ENCODE measurements around the gene CEACAM18. TPM values are rescaled to one million over a fixed set of nuclear protein-coding genes. Genes with fewer than 3 reads are reported as not detected.
"Not testable (repeated sequence)": the region's sequence is repeated elsewhere in the genome, so short reads cannot be mapped to it uniquely, and the experiment has no call there.

The CEACAM18 gene
- polyA plus RNA-seq, 4 donors: 0.10 to 5.8 (median 1.9) TPM

DNA sequence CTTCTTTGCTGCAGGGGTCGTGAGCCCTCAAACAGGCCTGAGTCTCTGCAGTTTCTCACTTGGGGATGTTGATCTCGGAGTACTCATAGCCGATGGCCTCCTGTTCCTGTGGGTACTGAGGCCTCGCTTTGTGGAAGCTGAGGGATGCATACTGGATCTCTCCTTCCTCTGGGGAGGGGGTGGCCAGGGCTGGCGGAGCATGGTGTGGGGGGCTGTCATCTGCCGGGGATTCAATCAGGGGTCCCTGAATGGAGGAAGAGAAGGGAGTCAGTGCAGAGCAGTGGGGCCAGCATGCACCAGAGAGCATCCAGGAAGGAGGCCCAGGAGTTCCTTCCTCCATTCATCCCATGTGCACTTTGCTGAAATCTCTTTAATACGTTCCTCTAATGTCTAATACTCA is 13.2 kb downstream of the CEACAM18 start:
- H3K4me3 ChIP-seq (ENCODE audit: low read depth in 1 of 3, low read length in 3 of 3): no peak overlapping the region

DNA sequence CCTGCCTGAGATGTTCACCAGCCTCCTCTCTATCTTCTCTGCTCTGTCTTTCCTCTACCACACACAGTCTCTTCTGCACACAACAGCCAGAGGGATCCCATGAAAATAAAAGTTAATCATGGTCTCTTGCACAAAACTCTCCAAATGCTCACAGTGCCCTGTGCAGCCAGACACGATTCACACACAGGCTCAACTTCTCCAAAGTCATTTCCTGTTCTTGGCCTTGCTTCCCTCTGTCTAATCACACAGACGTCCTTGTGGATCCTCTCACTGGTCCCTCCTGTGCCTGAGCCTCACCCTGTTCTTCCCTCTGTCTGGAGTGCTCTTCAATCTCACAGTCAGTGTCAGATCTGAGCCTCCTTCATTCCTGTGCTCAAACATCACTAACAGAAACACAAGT is 15.4 kb downstream of the CEACAM18 start:
- 21 to 45% (median 30%) methylated on average over 2 of the region's 2 CpGs for WGBS, 3 donors
- DNase-seq (no peak), FAIRE-seq (no peak)
- no peaks in the 10 kb centered on the region for H3K4me1 ChIP-seq (ENCODE audit: control insufficient read depth in 3 of 3, insufficient read depth in 2 of 3, low read depth in 1 of 3, low read length in 2 of 3)
- peaks cover 0 to 3% (median 0%) of the 10 kb centered on the region in 3 donors for H3K27me3 ChIP-seq (ENCODE audit: control insufficient read depth in 3 of 3, insufficient read depth in 3 of 3, low read length in 3 of 3)
- no peak overlapping the region for H3K4me3 ChIP-seq (ENCODE audit: low read depth in 1 of 3, low read length in 3 of 3)
- no peak overlapping the region for H3K27ac ChIP-seq (ENCODE audit: low read depth in 1 of 3, low read length in 2 of 3)
- no peaks in the 10 kb centered on the region for H3K9me3 ChIP-seq (ENCODE audit: control insufficient read depth in 2 of 2, insufficient read depth in 1 of 2, low read depth in 1 of 2, low read length in 1 of 2)
- peaks cover 0 to 17% (median 6%) of the 10 kb centered on the region in 3 donors for H3K36me3 ChIP-seq (ENCODE audit: control insufficient read depth in 3 of 3, insufficient read depth in 2 of 3, low read depth in 1 of 3, low read length in 3 of 3)

More for the DNA sequence above, 13.2 kb downstream of the CEACAM18 start:
- H3K27ac ChIP-seq (ENCODE audit: low read depth in 1 of 3, low read length in 2 of 3): no peak overlapping the region
- peaks cover 0 to 2% (median 0%) of the 10 kb centered on the region in 3 donors for H3K27me3 ChIP-seq (ENCODE audit: control insufficient read depth in 3 of 3, insufficient read depth in 3 of 3, low read length in 3 of 3)
- no peaks in the 10 kb centered on the region for H3K4me1 ChIP-seq (ENCODE audit: control insufficient read depth in 3 of 3, insufficient read depth in 2 of 3, low read depth in 1 of 3, low read length in 2 of 3)
- peaks cover 0 to 20% (median 9%) of the 10 kb centered on the region in 3 donors for H3K36me3 ChIP-seq (ENCODE audit: control insufficient read depth in 3 of 3, insufficient read depth in 2 of 3, low read depth in 1 of 3, low read length in 3 of 3)
- DNase-seq (no peak), FAIRE-seq (no peak)
- WGBS, 3 donors: 82 to 92% (median 83%) methylated on average over 7 of the region's 7 CpGs
- H3K9me3 ChIP-seq (ENCODE audit: control insufficient read depth in 2 of 2, insufficient read depth in 1 of 2, low read depth in 1 of 2, low read length in 1 of 2): no peaks in the 10 kb centered on the region

DNA sequence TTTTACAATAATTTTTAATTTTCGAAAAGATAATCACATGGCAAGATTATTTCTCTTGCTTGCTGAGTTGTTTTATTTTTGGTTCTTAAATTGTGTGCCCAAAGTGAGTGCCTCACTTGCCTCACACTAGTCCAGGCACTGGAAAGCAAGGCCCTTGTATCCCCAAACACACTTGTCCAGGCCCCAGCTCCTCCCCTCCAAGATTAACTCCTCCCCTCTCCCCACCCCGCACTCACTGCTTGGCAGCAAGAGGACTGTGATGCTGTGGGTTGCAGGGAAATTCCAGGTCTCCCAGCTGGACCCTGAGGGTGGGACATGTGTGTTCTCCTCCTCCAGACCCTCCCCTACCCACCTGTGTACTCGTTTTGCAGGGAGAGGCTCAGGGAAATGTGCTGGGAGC is 19.3 kb downstream of the CEACAM18 start:
- peaks cover 0 to 3% (median 0%) of the 10 kb centered on the region in 3 donors for H3K27me3 ChIP-seq (ENCODE audit: control insufficient read depth in 3 of 3, insufficient read depth in 3 of 3, low read length in 3 of 3)
- no peak for DNase-seq
- no peaks in the 10 kb centered on the region for H3K4me1 ChIP-seq (ENCODE audit: control insufficient read depth in 3 of 3, insufficient read depth in 2 of 3, low read depth in 1 of 3, low read length in 2 of 3)
- no peak overlapping the region for H3K4me3 ChIP-seq (ENCODE audit: low read depth in 1 of 3, low read length in 3 of 3)
- no peak overlapping the region for H3K27ac ChIP-seq (ENCODE audit: low read depth in 1 of 3, low read length in 2 of 3)
- H3K36me3 ChIP-seq (ENCODE audit: control insufficient read depth in 3 of 3, insufficient read depth in 2 of 3, low read depth in 1 of 3, low read length in 3 of 3): no peaks in the 10 kb centered on the region
- no peak for FAIRE-seq
- no peaks in the 10 kb centered on the region for H3K9me3 ChIP-seq (ENCODE audit: control insufficient read depth in 2 of 2, insufficient read depth in 1 of 2, low read depth in 1 of 2, low read length in 1 of 2)
- 37 to 39% (median 39%) methylated on average over 3 of the region's 3 CpGs for WGBS, 3 donors

DNA sequence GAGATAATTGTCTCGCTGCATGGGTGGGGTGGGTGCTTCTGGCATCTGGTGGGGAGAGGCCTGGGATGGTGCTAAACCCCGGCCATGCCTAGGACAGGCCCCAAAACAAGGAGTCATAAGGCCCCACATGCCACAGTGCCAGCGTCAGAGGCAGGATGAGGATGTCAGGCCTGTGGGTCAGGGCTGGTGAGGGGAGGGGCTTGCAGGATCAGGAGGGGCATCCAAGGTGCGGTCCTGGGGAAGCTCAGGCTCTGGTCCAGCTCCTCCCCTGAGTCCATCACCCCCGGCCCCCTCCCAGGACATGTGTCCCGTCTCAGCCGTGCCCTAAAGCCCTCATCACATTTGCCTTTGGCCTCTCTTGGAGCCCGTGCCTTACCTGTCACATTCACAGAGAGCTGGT is 22.6 kb downstream of the CEACAM18 start:
- DNase-seq; H3K9me3 ChIP-seq (ENCODE audit: control insufficient read depth in 2 of 2, insufficient read depth in 1 of 2, low read depth in 1 of 2, low read length in 1 of 2); H3K36me3 ChIP-seq (ENCODE audit: control insufficient read depth in 3 of 3, insufficient read depth in 2 of 3, low read depth in 1 of 3, low read length in 3 of 3); H3K27ac ChIP-seq (ENCODE audit: low read depth in 1 of 3, low read length in 2 of 3); FAIRE-seq; H3K27me3 ChIP-seq (ENCODE audit: control insufficient read depth in 3 of 3, insufficient read depth in 3 of 3, low read length in 3 of 3); H3K4me3 ChIP-seq (ENCODE audit: low read depth in 1 of 3, low read length in 3 of 3); H3K4me1 ChIP-seq (ENCODE audit: control insufficient read depth in 3 of 3, insufficient read depth in 2 of 3, low read depth in 1 of 3, low read length in 2 of 3): not testable (repeated sequence)
- 42 to 49% (median 43%) methylated on average over 5 to 8 of the region's 8 CpGs for WGBS, 3 donors

DNA sequence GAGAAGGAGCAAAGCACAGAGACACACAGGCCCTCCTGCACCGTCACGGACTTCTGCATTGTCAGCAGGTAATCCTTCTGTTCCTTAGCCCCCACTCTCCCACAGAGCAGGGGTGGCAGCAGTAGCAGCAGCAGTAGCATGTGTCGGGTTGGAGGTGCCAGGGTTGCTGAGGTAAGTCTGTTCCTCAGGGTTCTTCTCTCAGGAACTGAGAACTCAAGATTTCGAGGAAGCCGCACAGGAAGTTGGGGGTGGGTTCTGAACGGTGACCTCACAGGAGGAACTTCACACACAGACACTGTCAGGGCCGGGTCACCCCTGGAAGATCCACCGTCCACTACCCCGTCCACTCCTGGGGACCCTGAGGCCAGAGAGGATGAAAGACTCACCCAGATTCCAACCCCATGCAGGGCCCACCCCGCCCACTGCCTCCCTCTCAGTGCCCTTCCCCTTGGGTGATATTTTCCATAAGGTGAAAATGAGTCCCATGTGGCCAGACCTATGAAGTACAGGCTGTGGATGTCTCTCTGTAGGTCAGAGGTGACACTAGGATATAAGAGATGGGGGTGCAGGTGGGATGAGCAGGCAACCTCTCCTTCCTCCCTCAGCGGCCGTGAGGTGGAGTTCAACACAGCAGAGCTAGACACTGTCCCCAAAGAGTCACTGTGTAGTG is 23.4 kb downstream of the CEACAM18 start, which contains the start of gene SIGLEC12:
TSS of gene SIGLEC12 (minus strand) at position 207 of the 670 bp plus-strand sequence. CDS start at position 140, 67 bp downstream.
- no peak for FAIRE-seq

DNA sequence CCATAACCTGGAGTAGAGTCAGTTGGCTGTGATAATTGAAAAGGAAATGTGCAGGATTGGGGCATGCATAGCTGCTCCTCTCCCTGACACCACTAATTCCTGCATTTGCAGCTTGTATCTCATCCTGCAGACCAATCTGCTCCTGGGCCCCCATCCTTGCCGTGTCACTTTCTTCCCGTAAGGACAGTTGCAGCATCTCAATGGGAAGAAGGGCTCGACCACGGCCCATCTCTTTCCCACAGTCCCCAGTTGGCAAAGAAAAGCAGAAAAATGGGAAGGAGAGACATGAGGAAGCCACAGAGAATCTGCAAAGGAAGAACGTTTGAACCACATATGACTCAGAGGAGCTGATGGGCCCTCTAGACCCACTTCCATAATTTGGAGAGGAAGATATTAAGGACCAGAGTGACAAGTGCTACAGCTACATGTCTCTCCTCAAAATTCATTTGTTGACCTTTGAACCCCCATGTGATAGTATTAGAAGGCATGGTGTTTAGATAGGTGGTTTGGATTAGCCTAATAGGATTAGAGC is 25.0 kb downstream of the CEACAM18 start:
- WGBS, 3 donors: 73 to 81% (median 75%) methylated on average over 5 of the region's 5 CpGs
- no peak for FAIRE-seq
- Histone ChIP-seq H3K27me3 (ENCODE audit: control insufficient read depth in 3 of 3, insufficient read depth in 3 of 3, low read length in 3 of 3) (no peaks in the 10 kb centered on the region), H3K27ac (ENCODE audit: low read depth in 1 of 3, low read length in 2 of 3) (no peak overlapping the region), H3K9me3 (ENCODE audit: control insufficient read depth in 2 of 2, insufficient read depth in 1 of 2, low read depth in 1 of 2, low read length in 1 of 2) (no peaks in the 10 kb centered on the region), H3K36me3 (ENCODE audit: control insufficient read depth in 3 of 3, insufficient read depth in 2 of 3, low read depth in 1 of 3, low read length in 3 of 3) (no peaks in the 10 kb centered on the region), H3K4me1 (ENCODE audit: control insufficient read depth in 3 of 3, insufficient read depth in 2 of 3, low read depth in 1 of 3, low read length in 2 of 3) (peaks cover 0 to 14% (median 2%) of the 10 kb centered on the region in 3 donors), H3K4me3 (ENCODE audit: low read depth in 1 of 3, low read length in 3 of 3) (no peak overlapping the region)
- DNase-seq: no peak

More for the DNA sequence above, 23.4 kb downstream of the CEACAM18 start, which contains the start of gene SIGLEC12:
- Histone ChIP-seq H3K4me1 (ENCODE audit: control insufficient read depth in 3 of 3, insufficient read depth in 2 of 3, low read depth in 1 of 3, low read length in 2 of 3) (peaks cover 0 to 3% (median 0%) of the 10 kb centered on the region in 3 donors), H3K27ac (ENCODE audit: low read depth in 1 of 3, low read length in 2 of 3) (peak within 1 kb of the TSS in 1 of 3 donors; percentile 44), H3K27me3 (ENCODE audit: control insufficient read depth in 3 of 3, insufficient read depth in 3 of 3, low read length in 3 of 3) (peaks cover 0 to under 1% (median 0%) of the 10 kb centered on the region in 3 donors), H3K9me3 (ENCODE audit: control insufficient read depth in 2 of 2, insufficient read depth in 1 of 2, low read depth in 1 of 2, low read length in 1 of 2) (no peaks in the 10 kb centered on the region), H3K4me3 (ENCODE audit: low read depth in 1 of 3, low read length in 3 of 3) (no peak within 1 kb of the TSS), H3K36me3 (ENCODE audit: control insufficient read depth in 3 of 3, insufficient read depth in 2 of 3, low read depth in 1 of 3, low read length in 3 of 3) (no peaks in the 10 kb centered on the region)
- DNase-seq: no peak
- WGBS, 3 donors: 56 to 90% (median 60%) methylated on average over 10 to 12 of the region's 12 CpGs

DNA sequence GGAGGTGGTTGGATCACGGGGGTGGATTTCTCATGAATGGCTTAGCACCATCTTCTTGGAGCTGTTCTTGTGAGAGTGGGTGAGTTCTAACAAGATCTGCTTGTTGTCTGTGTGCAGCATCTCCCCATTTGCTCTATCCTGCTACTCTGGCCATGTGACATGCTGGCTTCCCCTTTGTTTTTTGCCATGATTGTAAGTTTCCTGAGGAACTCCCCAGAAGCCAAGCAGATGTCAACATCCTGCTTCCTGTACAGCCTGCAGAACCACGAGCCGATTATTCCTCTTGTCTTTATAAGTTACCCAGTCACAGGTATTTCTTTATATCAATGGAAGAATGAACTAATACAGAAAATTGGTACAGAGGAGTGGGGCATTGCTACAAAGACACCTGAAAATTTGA is 25.6 kb downstream of the CEACAM18 start:
- Histone ChIP-seq H3K27ac (ENCODE audit: low read depth in 1 of 3, low read length in 2 of 3) (no peak overlapping the region), H3K4me3 (ENCODE audit: low read depth in 1 of 3, low read length in 3 of 3) (no peak overlapping the region), H3K4me1 (ENCODE audit: control insufficient read depth in 3 of 3, insufficient read depth in 2 of 3, low read depth in 1 of 3, low read length in 2 of 3) (peaks cover 0 to 16% (median 2%) of the 10 kb centered on the region in 3 donors), H3K36me3 (ENCODE audit: control insufficient read depth in 3 of 3, insufficient read depth in 2 of 3, low read depth in 1 of 3, low read length in 3 of 3) (no peaks in the 10 kb centered on the region), H3K9me3 (ENCODE audit: control insufficient read depth in 2 of 2, insufficient read depth in 1 of 2, low read depth in 1 of 2, low read length in 1 of 2) (no peaks in the 10 kb centered on the region), H3K27me3 (ENCODE audit: control insufficient read depth in 3 of 3, insufficient read depth in 3 of 3, low read length in 3 of 3) (no peaks in the 10 kb centered on the region)
- 49 to 56% (median 52%) methylated on average over 3 of the region's 3 CpGs for WGBS, 3 donors
- DNase-seq: no peak
- FAIRE-seq: no peak

DNA sequence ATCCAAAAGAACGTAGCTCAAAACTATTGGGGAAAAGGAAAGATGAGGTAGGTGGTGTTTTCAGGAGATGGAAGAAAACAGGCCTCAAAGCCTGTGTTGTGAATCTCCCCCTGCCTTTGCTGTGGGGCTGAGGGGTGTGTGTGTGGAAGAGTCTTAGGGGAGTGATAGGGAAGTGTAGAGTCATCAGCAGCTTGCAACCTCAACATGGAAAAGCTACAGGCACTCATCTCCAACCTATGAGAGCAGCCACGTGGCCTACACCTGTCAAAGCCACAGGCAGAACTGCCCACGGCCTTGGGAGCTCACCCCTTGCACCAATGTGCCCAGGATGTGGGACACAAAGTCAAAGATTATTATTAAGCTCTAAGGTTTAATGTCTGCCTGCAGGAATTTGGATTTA is 27.6 kb downstream of the CEACAM18 start:
- H3K4me3 ChIP-seq (ENCODE audit: low read depth in 1 of 3, low read length in 3 of 3): no peak overlapping the region
- FAIRE-seq (no peak), DNase-seq (no peak)
- WGBS, 3 donors: 39 to 52% (median 50%) methylated on average over 3 of the region's 3 CpGs
- no peaks in the 10 kb centered on the region for H3K9me3 ChIP-seq (ENCODE audit: control insufficient read depth in 2 of 2, insufficient read depth in 1 of 2, low read depth in 1 of 2, low read length in 1 of 2)
- H3K36me3 ChIP-seq (ENCODE audit: control insufficient read depth in 3 of 3, insufficient read depth in 2 of 3, low read depth in 1 of 3, low read length in 3 of 3): no peaks in the 10 kb centered on the region
- H3K4me1 ChIP-seq (ENCODE audit: control insufficient read depth in 3 of 3, insufficient read depth in 2 of 3, low read depth in 1 of 3, low read length in 2 of 3): peaks cover 0 to 16% (median 2%) of the 10 kb centered on the region in 3 donors
- H3K27ac ChIP-seq (ENCODE audit: low read depth in 1 of 3, low read length in 2 of 3): no peak overlapping the region
- no peaks in the 10 kb centered on the region for H3K27me3 ChIP-seq (ENCODE audit: control insufficient read depth in 3 of 3, insufficient read depth in 3 of 3, low read length in 3 of 3)

All from small intestine (tissue), 7 donors.